ENCODE data around the gene HECTD4.

DNA sequence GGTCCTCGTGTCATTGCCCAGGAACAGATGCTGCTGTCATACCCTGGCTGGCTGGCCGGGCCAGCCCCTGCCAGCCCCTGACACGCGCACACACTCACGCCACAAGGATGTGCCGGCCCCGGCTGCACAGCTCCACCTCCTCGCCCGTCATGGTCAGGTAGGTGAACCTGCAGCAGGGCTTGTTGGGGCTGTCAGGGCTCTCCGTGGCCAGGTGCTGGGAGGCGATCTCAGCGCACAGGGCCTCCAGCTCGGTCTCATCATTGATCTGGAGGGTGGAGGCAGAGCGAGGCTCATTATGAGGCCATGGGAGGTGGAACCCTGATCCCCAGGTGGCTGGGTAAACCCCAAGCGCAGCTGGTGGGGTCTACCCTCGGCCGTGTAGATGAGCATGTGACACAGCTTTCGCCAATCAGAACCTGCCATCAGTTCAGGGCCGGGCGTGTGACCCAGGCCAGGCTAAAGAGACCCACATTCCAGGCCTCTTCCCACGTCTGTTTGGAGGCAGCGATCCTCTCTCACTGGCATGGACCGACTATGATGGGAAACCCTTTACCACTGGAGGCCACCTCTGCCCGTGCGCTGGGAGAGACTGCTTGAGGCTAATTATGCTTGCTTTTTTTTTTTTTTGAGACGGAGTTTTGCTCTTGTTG, 218.1 kb downstream of the HECTD4 start:
- TF ChIP-seq CTCF (IDR thresholded peaks at IDR 0.05; ENCODE audit: poor library complexity, severe bottlenecking) (no peak), POLR2AphosphoS5 (IDR thresholded peaks at IDR 0.05) (no peak), TAF1 (IDR thresholded peaks at IDR 0.05; ENCODE audit: low read depth) (no peak)

Data from neural cell (in vitro differentiated cells).